Ishikawa (cell line): ENCODE measurements around the gene PRKCB.

Source experiments
- CEBPB ChIP-seq: IDR thresholded peaks from 2 replicates; pipeline ENCODE4 v1.6.1; 2012
- EGR1 ChIP-seq: IDR thresholded peaks from 2 replicates; pipeline ENCODE4 v1.6.1; 2012
- EP300 ChIP-seq: IDR thresholded peaks from 2 replicates; pipeline ENCODE4 v1.6.1; 2012; ENCODE audit warnings: borderline replicate concordance
- FOXM1 ChIP-seq: IDR thresholded peaks from 2 replicates; pipeline ENCODE4 v1.6.1; 2012; ENCODE audit warnings: low read depth, borderline replicate concordance
- NFIC ChIP-seq: IDR thresholded peaks from 2 replicates; pipeline ENCODE4 v1.6.1; 2012
- YY1 ChIP-seq: IDR thresholded peaks from 2 replicates; pipeline ENCODE4 v1.6.1; 2012; ENCODE audit warnings: low read depth
- TF ChIP-seq, protein P1 (sequence below): IDR thresholded peaks from 2 replicates; pipeline ENCODE4 v1.6.1; 2012

DNA sequence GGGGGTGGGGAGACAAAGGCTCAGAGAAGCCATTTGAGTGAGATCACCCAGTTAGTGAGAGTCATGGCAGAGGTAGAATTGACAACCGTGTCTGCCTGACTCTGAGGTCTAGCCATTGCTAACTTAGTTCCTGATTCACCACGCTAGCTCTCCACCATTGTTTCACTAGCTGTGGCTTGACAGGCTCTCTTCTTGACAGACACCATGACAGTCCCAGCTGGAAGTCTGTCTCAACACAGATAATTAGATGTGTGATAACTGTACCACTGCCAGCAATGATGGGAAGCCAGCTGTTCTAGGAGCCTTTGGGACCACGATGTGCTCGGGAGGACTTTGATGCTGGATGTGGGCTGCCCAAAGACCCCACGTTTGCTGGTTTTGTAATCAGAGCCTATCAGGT is 249.9 kb downstream of the PRKCB start:
- TF ChIP-seq EP300: no peak
- TF ChIP-seq, protein P1, sequence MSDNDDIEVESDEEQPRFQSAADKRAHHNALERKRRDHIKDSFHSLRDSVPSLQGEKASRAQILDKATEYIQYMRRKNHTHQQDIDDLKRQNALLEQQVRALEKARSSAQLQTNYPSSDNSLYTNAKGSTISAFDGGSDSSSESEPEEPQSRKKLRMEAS: no peak
- no peak for TF ChIP-seq EGR1
- TF ChIP-seq CEBPB: no peak
- TF ChIP-seq FOXM1: no peak
- no peak for TF ChIP-seq YY1
- no peak for TF ChIP-seq NFIC
